HEK293 (cell line): Measurements from ENCODE around the gene CAD.

Experiments used
- CTCF ChIA-PET: fragments of 350-600 bp; formaldehyde crosslinking; extraction: SDS; loops from one replicate; lab custom pipeline; 2021; ENCODE audit warnings: antibody characterized with exemption; lab: Yijun Ruan, JAX
- POLR2A ChIA-PET: fragments of 300-600 bp; formaldehyde crosslinking; extraction: SDS; loops from one replicate; lab custom pipeline; 2020; ENCODE audit warnings: antibody characterized with exemption, inconsistent platforms; lab: Yijun Ruan, JAX
- H3K27ac ChIP-seq: fragments of 200-500 bp; sonication (Bioruptor generic); 2 replicates; pipeline ENCODE4 v1.5.1; 2014; ENCODE audit warnings: low read depth, low read length, control low read depth, inconsistent platforms; ENCODE audit errors: extremely low read depth
- H3K36me3 ChIP-seq, 2 experiments: fragments of 200-500 bp in 1 of 2; sonication (Bioruptor generic) in 1 of 2; 1 replicate in 1 of 2; 2 replicates in 1 of 2; pipeline ENCODE4 v1.5.1; 2014 to 2017; ENCODE audit warnings: inconsistent platforms in 2 of 2, low read length in 2 of 2; ENCODE audit not compliant: control insufficient read depth in 2 of 2, insufficient read depth in 1 of 2
- H3K4me1 ChIP-seq: fragments of 200-500 bp; sonication (Bioruptor generic); 2 replicates; pipeline ENCODE4 v1.5.1; 2014; ENCODE audit warnings: mild to moderate bottlenecking, low read length, inconsistent platforms; ENCODE audit not compliant: control insufficient read depth, insufficient read depth
- H3K4me3 ChIP-seq: 2 replicates; pipeline ENCODE4 v1.5.1; 2011; ENCODE audit warnings: low read depth, mild to moderate bottlenecking, control low read depth, low read length, moderate library complexity
- H3K9me3 ChIP-seq: fragments of 200-500 bp; sonication (Bioruptor generic); 2 replicates; pipeline ENCODE4 v1.5.1; 2014; ENCODE audit warnings: low read depth, low read length, inconsistent platforms; ENCODE audit not compliant: control insufficient read depth, insufficient read depth
- HOXA7 ChIP-seq: sonication (generic); formaldehyde crosslinking; IDR thresholded peaks from 2 replicates; pipeline ENCODE4 v1.8.1; 2022; ENCODE audit warnings: missing genetic modification reagents, borderline replicate concordance
- MZF1 ChIP-seq: fragments of 450-650 bp; formaldehyde crosslinking; IDR thresholded peaks from 2 replicates; pipeline ENCODE4 v1.5.1; 2017; ENCODE audit warnings: missing biosample characterization, missing genetic modification characterization, borderline replicate concordance
- ZEB2 ChIP-seq: fragments of 450-650 bp; formaldehyde crosslinking; IDR thresholded peaks from 2 replicates; pipeline ENCODE4 v1.5.1; 2016; ENCODE audit warnings: missing biosample characterization, missing genetic modification characterization
- ZFP37 ChIP-seq: fragments of 450-650 bp; formaldehyde crosslinking; IDR thresholded peaks from 2 replicates; pipeline ENCODE4 v1.5.1; 2016; ENCODE audit warnings: missing biosample characterization, missing genetic modification characterization
- ZNF133 ChIP-seq: fragments of 450-650 bp; formaldehyde crosslinking; IDR thresholded peaks from 2 replicates; pipeline ENCODE4 v1.5.1; 2016; ENCODE audit warnings: missing biosample characterization, missing genetic modification characterization
- ZNF211 ChIP-seq: fragments of 450-650 bp; formaldehyde crosslinking; IDR thresholded peaks from 2 replicates; pipeline ENCODE4 v1.5.1; 2016; ENCODE audit warnings: low read depth, missing biosample characterization, missing genetic modification characterization
- ZNF248 ChIP-seq: fragments of 450-650 bp; formaldehyde crosslinking; IDR thresholded peaks from 2 replicates; pipeline ENCODE4 v1.5.1; 2017; ENCODE audit warnings: missing biosample characterization, missing genetic modification characterization
- ZNF292 ChIP-seq: fragments of 450-650 bp; formaldehyde crosslinking; IDR thresholded peaks from 2 replicates; pipeline ENCODE4 v1.5.1; 2016; ENCODE audit warnings: low read depth, missing biosample characterization, missing genetic modification characterization, borderline replicate concordance
- ZNF433 ChIP-seq: fragments of 450-650 bp; formaldehyde crosslinking; IDR thresholded peaks from 2 replicates; pipeline ENCODE4 v1.5.1; 2016; ENCODE audit warnings: missing biosample characterization, missing genetic modification characterization, low read depth
- ZNF639 ChIP-seq: fragments of 450-650 bp; formaldehyde crosslinking; IDR thresholded peaks from 2 replicates; pipeline ENCODE4 v1.5.1; 2016; ENCODE audit warnings: missing biosample characterization, missing genetic modification characterization
- ZNF658 ChIP-seq: fragments of 450-650 bp; formaldehyde crosslinking; IDR thresholded peaks from 2 replicates; pipeline ENCODE4; 2016; ENCODE audit warnings: missing biosample characterization, missing genetic modification characterization
- ZSCAN30 ChIP-seq: fragments of 450-650 bp; IDR thresholded peaks from 2 replicates; pipeline ENCODE4 v1.5.1; 2018; ENCODE audit warnings: missing biosample characterization, mild to moderate bottlenecking, missing genetic modification characterization, moderate library complexity
- TF ChIP-seq, protein P1 (sequence below): fragments of 450-650 bp; formaldehyde crosslinking; IDR thresholded peaks from 2 replicates; pipeline ENCODE4 v1.5.1; 2016; ENCODE audit warnings: missing biosample characterization, missing genetic modification characterization
- TF ChIP-seq, protein P2 (sequence below): fragments of 450-650 bp; formaldehyde crosslinking; IDR thresholded peaks from 2 replicates; pipeline ENCODE4 v1.5.1; 2016; ENCODE audit warnings: missing biosample characterization, missing genetic modification characterization, low read depth
- TF ChIP-seq, protein P3 (sequence below): fragments of 450-650 bp; formaldehyde crosslinking; conservative IDR thresholded peaks from 2 replicates; pipeline ENCODE4 v1.5.1; 2016; ENCODE audit warnings: low read depth, missing biosample characterization, missing genetic modification characterization
- TF ChIP-seq, protein P4 (sequence below): fragments of 450-650 bp; formaldehyde crosslinking; optimal IDR thresholded peaks from 2 replicates; pipeline ENCODE3; 2016; ENCODE audit warnings: missing biosample characterization, mild to moderate bottlenecking, missing genetic modification characterization
- TF ChIP-seq, protein P5 (sequence below): fragments of 450-650 bp; formaldehyde crosslinking; IDR thresholded peaks from 2 replicates; pipeline ENCODE4 v1.5.1; 2016; ENCODE audit warnings: missing biosample characterization, missing genetic modification characterization, borderline replicate concordance

The CAD gene

DNA sequence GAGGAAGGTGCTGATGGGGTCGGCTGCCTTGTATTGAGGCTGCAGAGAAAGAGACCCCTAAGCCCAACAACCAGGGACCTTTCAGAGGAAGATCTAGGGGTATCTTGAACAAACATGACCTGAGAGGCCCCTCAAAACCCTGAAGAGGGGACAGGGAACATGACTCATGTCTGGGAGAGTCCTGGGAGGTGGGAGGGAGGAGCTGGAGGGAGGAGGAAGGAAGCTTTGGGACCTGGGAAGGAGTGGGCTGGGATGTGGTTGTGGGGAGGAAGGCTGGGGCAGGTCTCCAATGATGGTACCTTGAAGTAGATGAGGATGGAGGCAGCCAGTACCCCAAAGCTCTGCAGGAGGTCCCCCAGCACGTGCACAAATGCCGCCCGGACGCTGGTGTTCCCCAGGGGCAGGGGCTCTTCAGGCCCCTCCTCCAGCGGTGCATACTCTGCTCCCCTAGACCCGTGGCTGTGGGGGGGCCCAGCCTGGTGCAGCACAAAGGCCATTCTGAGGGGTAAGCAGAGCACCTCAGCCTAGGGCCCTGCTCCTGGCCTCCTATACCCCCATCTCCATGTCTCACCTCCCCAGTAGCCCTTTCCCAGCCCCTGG, 39.8 kb downstream of the CAD start:
- H3K4me1 ChIP-seq: no peaks in the 10 kb centered on the region
- TF ChIP-seq ZNF658 (tag by site-specific recombination) (no peak), ZNF248 (tag by site-specific recombination) (no peak), ZEB2 (tag by site-specific recombination) (no peak), ZNF133 (tag by site-specific recombination) (no peak)
- TF ChIP-seq, all 188 proteins: peak for 0
- ChIA-PET CTCF (interaction anchor here (0.6 to 2.3 kb wide), 5 partner anchors 17 to 55 kb away, joined by 3 to 8 read pairs (median 3); no protein-coding TSS in a partner anchor), POLR2A (no interaction called here)
- peaks cover 0 to 29% of the 10 kb centered on the region in 2 experiments; a peak in 1 of 3 replicates for H3K36me3 ChIP-seq
- no peaks in the 10 kb centered on the region for H3K9me3 ChIP-seq
- H3K27ac ChIP-seq: no peak overlapping the region
- no peak overlapping the region for H3K4me3 ChIP-seq

DNA sequence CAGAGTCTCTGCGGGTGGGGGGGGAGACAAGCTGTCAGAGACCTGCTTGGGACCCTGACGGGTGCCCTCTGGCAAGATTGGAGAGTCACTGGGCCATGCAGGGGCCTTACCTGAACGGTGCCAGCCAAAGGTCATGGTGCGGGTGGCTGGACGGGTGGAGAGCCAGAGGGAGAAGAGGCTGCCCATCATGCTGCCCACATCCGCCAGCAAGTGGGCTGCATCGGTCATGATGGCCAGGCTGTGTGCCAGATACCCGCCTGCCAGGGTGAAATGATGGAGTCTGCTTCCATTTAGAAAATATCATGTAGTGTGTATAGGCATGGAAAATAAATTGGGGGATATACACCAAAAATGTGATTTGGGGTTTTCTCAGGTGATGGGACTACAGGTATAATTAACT, 40.9 kb downstream of the CAD start:
- Histone ChIP-seq H3K4me3 (no peak overlapping the region), H3K27ac (no peak overlapping the region), H3K4me1 (no peaks in the 10 kb centered on the region), H3K36me3 (peaks cover 0 to 29% of the 10 kb centered on the region in 2 experiments; a peak in 1 of 3 replicates), H3K9me3 (no peaks in the 10 kb centered on the region)
- POLR2A ChIA-PET: no interaction called here
- CTCF ChIA-PET: interaction anchor here (0.5 to 2.2 kb wide), 2 partner anchors 9 to 44 kb away, joined by 4 to 12 read pairs; no protein-coding TSS in a partner anchor
- TF ChIP-seq HOXA7 (no peak), ZSCAN30 (no peak), MZF1 (tag by site-specific recombination) (no peak), ZNF292 (tag by site-specific recombination) (no peak), ZNF211 (tag by site-specific recombination) (no peak), ZNF639 (no peak), ZNF433 (tag by site-specific recombination) (no peak), ZFP37 (no peak)
- TF ChIP-seq, protein P1, sequence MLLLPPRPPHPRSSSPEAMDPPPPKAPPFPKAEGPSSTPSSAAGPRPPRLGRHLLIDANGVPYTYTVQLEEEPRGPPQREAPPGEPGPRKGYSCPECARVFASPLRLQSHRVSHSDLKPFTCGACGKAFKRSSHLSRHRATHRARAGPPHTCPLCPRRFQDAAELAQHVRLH: no peak
- TF ChIP-seq, protein P2, sequence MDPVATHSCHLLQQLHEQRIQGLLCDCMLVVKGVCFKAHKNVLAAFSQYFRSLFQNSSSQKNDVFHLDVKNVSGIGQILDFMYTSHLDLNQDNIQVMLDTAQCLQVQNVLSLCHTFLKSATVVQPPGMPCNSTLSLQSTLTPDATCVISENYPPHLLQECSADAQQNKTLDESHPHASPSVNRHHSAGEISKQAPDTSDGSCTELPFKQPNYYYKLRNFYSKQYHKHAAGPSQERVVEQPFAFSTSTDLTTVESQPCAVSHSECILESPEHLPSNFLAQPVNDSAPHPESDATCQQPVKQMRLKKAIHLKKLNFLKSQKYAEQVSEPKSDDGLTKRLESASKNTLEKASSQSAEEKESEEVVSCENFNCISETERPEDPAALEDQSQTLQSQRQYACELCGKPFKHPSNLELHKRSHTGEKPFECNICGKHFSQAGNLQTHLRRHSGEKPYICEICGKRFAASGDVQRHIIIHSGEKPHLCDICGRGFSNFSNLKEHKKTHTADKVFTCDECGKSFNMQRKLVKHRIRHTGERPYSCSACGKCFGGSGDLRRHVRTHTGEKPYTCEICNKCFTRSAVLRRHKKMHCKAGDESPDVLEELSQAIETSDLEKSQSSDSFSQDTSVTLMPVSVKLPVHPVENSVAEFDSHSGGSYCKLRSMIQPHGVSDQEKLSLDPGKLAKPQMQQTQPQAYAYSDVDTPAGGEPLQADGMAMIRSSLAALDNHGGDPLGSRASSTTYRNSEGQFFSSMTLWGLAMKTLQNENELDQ (tag by site-specific recombination): no peak
- TF ChIP-seq, protein P3, sequence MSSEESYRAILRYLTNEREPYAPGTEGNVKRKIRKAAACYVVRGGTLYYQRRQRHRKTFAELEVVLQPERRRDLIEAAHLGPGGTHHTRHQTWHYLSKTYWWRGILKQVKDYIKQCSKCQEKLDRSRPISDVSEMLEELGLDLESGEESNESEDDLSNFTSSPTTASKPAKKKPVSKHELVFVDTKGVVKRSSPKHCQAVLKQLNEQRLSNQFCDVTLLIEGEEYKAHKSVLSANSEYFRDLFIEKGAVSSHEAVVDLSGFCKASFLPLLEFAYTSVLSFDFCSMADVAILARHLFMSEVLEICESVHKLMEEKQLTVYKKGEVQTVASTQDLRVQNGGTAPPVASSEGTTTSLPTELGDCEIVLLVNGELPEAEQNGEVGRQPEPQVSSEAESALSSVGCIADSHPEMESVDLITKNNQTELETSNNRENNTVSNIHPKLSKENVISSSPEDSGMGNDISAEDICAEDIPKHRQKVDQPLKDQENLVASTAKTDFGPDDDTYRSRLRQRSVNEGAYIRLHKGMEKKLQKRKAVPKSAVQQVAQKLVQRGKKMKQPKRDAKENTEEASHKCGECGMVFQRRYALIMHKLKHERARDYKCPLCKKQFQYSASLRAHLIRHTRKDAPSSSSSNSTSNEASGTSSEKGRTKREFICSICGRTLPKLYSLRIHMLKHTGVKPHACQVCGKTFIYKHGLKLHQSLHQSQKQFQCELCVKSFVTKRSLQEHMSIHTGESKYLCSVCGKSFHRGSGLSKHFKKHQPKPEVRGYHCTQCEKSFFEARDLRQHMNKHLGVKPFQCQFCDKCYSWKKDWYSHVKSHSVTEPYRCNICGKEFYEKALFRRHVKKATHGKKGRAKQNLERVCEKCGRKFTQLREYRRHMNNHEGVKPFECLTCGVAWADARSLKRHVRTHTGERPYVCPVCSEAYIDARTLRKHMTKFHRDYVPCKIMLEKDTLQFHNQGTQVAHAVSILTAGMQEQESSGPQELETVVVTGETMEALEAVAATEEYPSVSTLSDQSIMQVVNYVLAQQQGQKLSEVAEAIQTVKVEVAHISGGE (tag by site-specific recombination): no peak
- TF ChIP-seq, protein P4, sequence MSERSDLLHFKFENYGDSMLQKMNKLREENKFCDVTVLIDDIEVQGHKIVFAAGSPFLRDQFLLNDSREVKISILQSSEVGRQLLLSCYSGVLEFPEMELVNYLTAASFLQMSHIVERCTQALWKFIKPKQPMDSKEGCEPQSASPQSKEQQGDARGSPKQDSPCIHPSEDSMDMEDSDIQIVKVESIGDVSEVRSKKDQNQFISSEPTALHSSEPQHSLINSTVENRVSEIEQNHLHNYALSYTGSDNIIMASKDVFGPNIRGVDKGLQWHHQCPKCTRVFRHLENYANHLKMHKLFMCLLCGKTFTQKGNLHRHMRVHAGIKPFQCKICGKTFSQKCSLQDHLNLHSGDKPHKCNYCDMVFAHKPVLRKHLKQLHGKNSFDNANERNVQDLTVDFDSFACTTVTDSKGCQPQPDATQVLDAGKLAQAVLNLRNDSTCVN (tag by site-specific recombination): no peak
- TF ChIP-seq, protein P5, sequence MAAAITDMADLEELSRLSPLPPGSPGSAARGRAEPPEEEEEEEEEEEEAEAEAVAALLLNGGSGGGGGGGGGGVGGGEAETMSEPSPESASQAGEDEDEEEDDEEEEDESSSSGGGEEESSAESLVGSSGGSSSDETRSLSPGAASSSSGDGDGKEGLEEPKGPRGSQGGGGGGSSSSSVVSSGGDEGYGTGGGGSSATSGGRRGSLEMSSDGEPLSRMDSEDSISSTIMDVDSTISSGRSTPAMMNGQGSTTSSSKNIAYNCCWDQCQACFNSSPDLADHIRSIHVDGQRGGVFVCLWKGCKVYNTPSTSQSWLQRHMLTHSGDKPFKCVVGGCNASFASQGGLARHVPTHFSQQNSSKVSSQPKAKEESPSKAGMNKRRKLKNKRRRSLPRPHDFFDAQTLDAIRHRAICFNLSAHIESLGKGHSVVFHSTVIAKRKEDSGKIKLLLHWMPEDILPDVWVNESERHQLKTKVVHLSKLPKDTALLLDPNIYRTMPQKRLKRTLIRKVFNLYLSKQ (tag by site-specific recombination): no peak
